ENCODE measurements around the gene TMTC4. TPM values are rescaled to one million over a fixed set of nuclear protein-coding genes. Genes with fewer than 3 reads are reported as not detected.

Gene TMTC4
- total RNA-seq, 1 experiment from 2014 or later: 14.6 TPM

DNA sequence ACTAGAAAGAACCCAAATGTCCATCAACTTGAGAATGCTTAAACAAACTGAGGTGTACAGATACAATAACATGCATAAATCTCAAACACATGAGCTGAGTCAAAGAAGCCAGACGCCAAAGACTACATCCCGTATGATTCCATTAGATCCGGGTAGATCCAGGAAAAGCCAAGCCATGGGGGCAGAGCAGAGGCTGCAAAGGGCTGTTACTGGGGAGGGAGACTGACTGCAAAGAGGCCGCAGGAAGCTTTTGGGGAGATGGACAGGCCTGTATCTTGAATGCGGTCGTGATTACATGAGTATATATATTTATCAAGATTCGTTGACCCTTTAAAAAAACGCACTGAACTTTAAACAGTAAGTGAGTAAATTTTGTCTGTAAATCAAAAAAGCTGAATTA is 114.7 kb downstream of the TMTC4 start:
- H3K27me3 ChIP-seq (ENCODE audit: control insufficient read depth, insufficient read depth, low read length): no peaks in the 10 kb centered on the region
- H3K4me1 ChIP-seq (ENCODE audit: control insufficient read depth, insufficient read depth, low read length): no peaks in the 10 kb centered on the region
- intact Hi-C loops (cut with micrococcal nuclease; ENCODE audit: unreplicated experiment) (no loop called here), in situ Hi-C loops (cut with HindIII; ENCODE audit: low pct_unique_long_range_greater_than_20kb, low sequenced_read_pairs) (no loop called here)
- H3K9me3 ChIP-seq (ENCODE audit: control insufficient read depth, insufficient read depth, low read depth, low read length): no peaks in the 10 kb centered on the region
- ATAC-seq (no peak), DNase-seq (ENCODE audit: low read depth, low spot score) (no peak)
- BruUV-seq (replicated peaks): no TSS peak
- POLR2A ChIA-PET: no interaction called here
- no peak overlapping the region for H3K4me3 ChIP-seq (ENCODE audit: low read depth in 2 of 2, low read length in 2 of 2)
- H3K36me3 ChIP-seq (ENCODE audit: control insufficient read depth, insufficient read depth, low read length): no peaks in the 10 kb centered on the region
- no peak overlapping the region for H3K27ac ChIP-seq (ENCODE audit: low read length)
- CTCF ChIA-PET: no interaction called here
- TF ChIP-seq TCF7L2 (IDR thresholded peaks at IDR 0.05; ENCODE audit: low read depth, low read length): no peak
- no peak for TF ChIP-seq POLR2AphosphoS5 (IDR thresholded peaks at IDR 0.05; ENCODE audit: low read depth, low read length)
- TF ChIP-seq, protein P1, sequence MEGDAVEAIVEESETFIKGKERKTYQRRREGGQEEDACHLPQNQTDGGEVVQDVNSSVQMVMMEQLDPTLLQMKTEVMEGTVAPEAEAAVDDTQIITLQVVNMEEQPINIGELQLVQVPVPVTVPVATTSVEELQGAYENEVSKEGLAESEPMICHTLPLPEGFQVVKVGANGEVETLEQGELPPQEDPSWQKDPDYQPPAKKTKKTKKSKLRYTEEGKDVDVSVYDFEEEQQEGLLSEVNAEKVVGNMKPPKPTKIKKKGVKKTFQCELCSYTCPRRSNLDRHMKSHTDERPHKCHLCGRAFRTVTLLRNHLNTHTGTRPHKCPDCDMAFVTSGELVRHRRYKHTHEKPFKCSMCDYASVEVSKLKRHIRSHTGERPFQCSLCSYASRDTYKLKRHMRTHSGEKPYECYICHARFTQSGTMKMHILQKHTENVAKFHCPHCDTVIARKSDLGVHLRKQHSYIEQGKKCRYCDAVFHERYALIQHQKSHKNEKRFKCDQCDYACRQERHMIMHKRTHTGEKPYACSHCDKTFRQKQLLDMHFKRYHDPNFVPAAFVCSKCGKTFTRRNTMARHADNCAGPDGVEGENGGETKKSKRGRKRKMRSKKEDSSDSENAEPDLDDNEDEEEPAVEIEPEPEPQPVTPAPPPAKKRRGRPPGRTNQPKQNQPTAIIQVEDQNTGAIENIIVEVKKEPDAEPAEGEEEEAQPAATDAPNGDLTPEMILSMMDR (IDR thresholded peaks at IDR 0.05): no peak
- TF ChIP-seq, protein P2, sequence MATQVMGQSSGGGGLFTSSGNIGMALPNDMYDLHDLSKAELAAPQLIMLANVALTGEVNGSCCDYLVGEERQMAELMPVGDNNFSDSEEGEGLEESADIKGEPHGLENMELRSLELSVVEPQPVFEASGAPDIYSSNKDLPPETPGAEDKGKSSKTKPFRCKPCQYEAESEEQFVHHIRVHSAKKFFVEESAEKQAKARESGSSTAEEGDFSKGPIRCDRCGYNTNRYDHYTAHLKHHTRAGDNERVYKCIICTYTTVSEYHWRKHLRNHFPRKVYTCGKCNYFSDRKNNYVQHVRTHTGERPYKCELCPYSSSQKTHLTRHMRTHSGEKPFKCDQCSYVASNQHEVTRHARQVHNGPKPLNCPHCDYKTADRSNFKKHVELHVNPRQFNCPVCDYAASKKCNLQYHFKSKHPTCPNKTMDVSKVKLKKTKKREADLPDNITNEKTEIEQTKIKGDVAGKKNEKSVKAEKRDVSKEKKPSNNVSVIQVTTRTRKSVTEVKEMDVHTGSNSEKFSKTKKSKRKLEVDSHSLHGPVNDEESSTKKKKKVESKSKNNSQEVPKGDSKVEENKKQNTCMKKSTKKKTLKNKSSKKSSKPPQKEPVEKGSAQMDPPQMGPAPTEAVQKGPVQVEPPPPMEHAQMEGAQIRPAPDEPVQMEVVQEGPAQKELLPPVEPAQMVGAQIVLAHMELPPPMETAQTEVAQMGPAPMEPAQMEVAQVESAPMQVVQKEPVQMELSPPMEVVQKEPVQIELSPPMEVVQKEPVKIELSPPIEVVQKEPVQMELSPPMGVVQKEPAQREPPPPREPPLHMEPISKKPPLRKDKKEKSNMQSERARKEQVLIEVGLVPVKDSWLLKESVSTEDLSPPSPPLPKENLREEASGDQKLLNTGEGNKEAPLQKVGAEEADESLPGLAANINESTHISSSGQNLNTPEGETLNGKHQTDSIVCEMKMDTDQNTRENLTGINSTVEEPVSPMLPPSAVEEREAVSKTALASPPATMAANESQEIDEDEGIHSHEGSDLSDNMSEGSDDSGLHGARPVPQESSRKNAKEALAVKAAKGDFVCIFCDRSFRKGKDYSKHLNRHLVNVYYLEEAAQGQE (IDR thresholded peaks at IDR 0.05; ENCODE audit: insufficient read depth in 1 of 2, low read depth in 2 of 2, low read length in 1 of 2): no peak
- TF ChIP-seq SIN3A (IDR thresholded peaks at IDR 0.05; ENCODE audit: borderline replicate concordance, insufficient read depth, low read depth, low read length): no peak

Other genes starting within 250 kb of the TMTC4 start
- 2.5 TPM for gene GGACT, start 86.0 kb downstream of the TMTC4 start, total RNA-seq (2021; ENCODE audit: unreplicated experiment)